ENCODE measurements around the gene UAP1L1. TPM values are rescaled to one million over a fixed set of nuclear protein-coding genes. Genes with fewer than 3 reads are reported as not detected.

UAP1L1 gene
- total RNA-seq, 4 donors from 2014 or later = 8.1 to 20.7 (median 12.3) TPM

GRCh38 chr9:137069508-137070091 is 7.7 kb upstream of the UAP1L1 start:
- 30 to 37% methylated on average over 3 to 4 of the region's 52 CpGs for WGBS, 2 donors
- Histone ChIP-seq H3K36me3 (no peaks in the 10 kb centered on the region), H3K4me3 (peak overlapping the region in 1 of 4 donors; percentile 50), H3K4me1 (peaks cover 0 to 35% (median 13%) of the 10 kb centered on the region in 4 donors), H3K27me3 (peaks cover 0 to 8% of the 10 kb centered on the region in 2 donors), H3K27ac (no peak overlapping the region), H3K9me3 (no peaks in the 10 kb centered on the region)
- no peak for TF ChIP-seq POLR2A (IDR thresholded peaks at IDR 0.05)
- no peak for DNase-seq (ENCODE audit: low spot score in 2 of 2)

- 1 to 3% methylated on average over 20 to 38 of the region's 74 CpGs for WGBS, 2 donors
Measured at GRCh38 chr9:137070201-137070905, 7.0 kb upstream of the UAP1L1 start, which contains the start of gene SAPCD2. Gene SAPCD2 (minus strand): TSS chr9:137070557. CDS start chr9:137070460, 97 bp downstream.

GRCh38 chr9:137070906-137071275 is 6.4 kb upstream of the UAP1L1 start:
- H3K9me3 ChIP-seq = no peaks in the 10 kb centered on the region
- peaks cover 0 to 31% (median 13%) of the 10 kb centered on the region in 4 donors for H3K4me1 ChIP-seq
- H3K4me3 ChIP-seq = peak overlapping the region; percentile 17 to 50 (median 31)
- peak in 1 of 2 donors; percentile 29 for TF ChIP-seq EP300 (IDR thresholded peaks at IDR 0.05)
- no peak for TF ChIP-seq POLR2A (IDR thresholded peaks at IDR 0.05)
- TF ChIP-seq CTCF (IDR thresholded peaks at IDR 0.05) = peak in 3 of 5 experiments; percentile 9 to 60 (median 59)
- peak overlapping the region; percentile 53 to 91 (median 83) for H3K27ac ChIP-seq
- peaks cover 0 to 8% of the 10 kb centered on the region in 2 donors for H3K27me3 ChIP-seq
- H3K36me3 ChIP-seq = no peaks in the 10 kb centered on the region
- WGBS, 2 donors = 7 to 16% methylated on average over 5 to 6 of the region's 6 CpGs
- peak in 1 of 2 donors; percentile 54 for DNase-seq (ENCODE audit: low spot score in 2 of 2)

More at GRCh38 chr9:137070201-137070905, 7.0 kb upstream of the UAP1L1 start, which contains the start of gene SAPCD2:
- TF ChIP-seq EP300 (IDR thresholded peaks at IDR 0.05) = peak in 1 of 2 donors; percentile 12
- TF ChIP-seq CTCF (IDR thresholded peaks at IDR 0.05) = no peak
- TF ChIP-seq POLR2A (IDR thresholded peaks at IDR 0.05) = peak in 1 of 2 donors; percentile 27
- H3K9me3 ChIP-seq = no peaks in the 10 kb centered on the region
- H3K27ac ChIP-seq = peak within 1 kb of the TSS; percentile 53 to 91 (median 83)
- H3K4me3 ChIP-seq = peak within 1 kb of the TSS; percentile 17 to 50 (median 31)
- H3K36me3 ChIP-seq = no peaks in the 10 kb centered on the region
- H3K27me3 ChIP-seq = peaks cover 0 to 8% of the 10 kb centered on the region in 2 donors
- H3K4me1 ChIP-seq = peaks cover 0 to 31% (median 13%) of the 10 kb centered on the region in 4 donors
- DNase-seq (ENCODE audit: low spot score in 2 of 2) = peak; percentile 65 to 66

GRCh38 chr9:137071282-137071681 is 6.0 kb upstream of the UAP1L1 start:
- WGBS, 2 donors = 60 to 77% methylated on average over 1 to 2 of the region's 2 CpGs
- Histone ChIP-seq H3K9me3 (no peaks in the 10 kb centered on the region), H3K27ac (peak overlapping the region; percentile 36 to 91 (median 83)), H3K27me3 (peaks cover 0 to 8% of the 10 kb centered on the region in 2 donors), H3K4me3 (peak overlapping the region in 1 of 4 donors; percentile 50), H3K36me3 (no peaks in the 10 kb centered on the region), H3K4me1 (peaks cover 0 to 31% (median 13%) of the 10 kb centered on the region in 4 donors)
- no peak for TF ChIP-seq POLR2A (IDR thresholded peaks at IDR 0.05)
- no peak for TF ChIP-seq EP300 (IDR thresholded peaks at IDR 0.05)
- no peak for TF ChIP-seq CTCF (IDR thresholded peaks at IDR 0.05)
- DNase-seq (ENCODE audit: low spot score in 2 of 2) = no peak

GRCh38 chr9:137073992-137074399 is 3.3 kb upstream of the UAP1L1 start:
- H3K27me3 ChIP-seq = peaks cover 0 to 7% of the 10 kb centered on the region in 2 donors
- WGBS, 2 donors = 84 to 92% methylated on average over 8 of the region's 8 CpGs
- H3K4me3 ChIP-seq = no peak overlapping the region
- no peaks in the 10 kb centered on the region for H3K9me3 ChIP-seq
- H3K4me1 ChIP-seq = peaks cover 0 to 50% (median 24%) of the 10 kb centered on the region in 4 donors
- H3K36me3 ChIP-seq = peaks cover 0 to 7% (median 3%) of the 10 kb centered on the region in 3 donors
- H3K27ac ChIP-seq = no peak overlapping the region
- TF ChIP-seq EP300 (IDR thresholded peaks at IDR 0.05) = no peak
- no peak for TF ChIP-seq CTCF (IDR thresholded peaks at IDR 0.05)
- TF ChIP-seq POLR2A (IDR thresholded peaks at IDR 0.05) = no peak
- no peak for DNase-seq (ENCODE audit: low spot score in 2 of 2)

All from tibial nerve (tissue), 4 donors.